ENCODE results near the gene DBT.

GRCh38 chr1:100252901-100253300 is 3.3 kb upstream of the DBT start:
- TF ChIP-seq EZH2 (IDR thresholded peaks at IDR 0.05; ENCODE audit: insufficient read depth, poor library complexity, severe bottlenecking) (no peak), EZH2phosphoT487 (IDR thresholded peaks at IDR 0.05; ENCODE audit: insufficient read depth, low read depth) (no peak)

Data from GM23248 (cell line).